WERI-Rb-1 (cell line): ENCODE measurements around the gene RASAL2.

ENCODE experiments used
- DNase-seq: peaks from one replicate; pipeline ENCODE4 v3.0.0-alpha.2; 2020
- H3K27ac ChIP-seq: fragments of 250-450 bp; sonication (Bioruptor Pico); 2 replicates; pipeline ENCODE4 v1.5.1; 2020; ENCODE audit warnings: mild to moderate bottlenecking, moderate library complexity
- H3K27me3 ChIP-seq: fragments of 250-450 bp; sonication (Bioruptor Pico); 2 replicates; pipeline ENCODE4 v1.5.1; 2021; ENCODE audit warnings: mild to moderate bottlenecking, low read depth, moderate library complexity; ENCODE audit not compliant: insufficient read depth, severe bottlenecking
- H3K36me3 ChIP-seq: fragments of 250-450 bp; sonication (Bioruptor Pico); 2 replicates; pipeline ENCODE4 v1.5.1; 2020; ENCODE audit warnings: mild to moderate bottlenecking, moderate library complexity
- H3K4me3 ChIP-seq: 2 replicates; pipeline ENCODE4 v1.5.1; 2011; ENCODE audit warnings: low read depth, mild to moderate bottlenecking, control low read depth, low read length
- H3K9me3 ChIP-seq: fragments of 250-450 bp; sonication (Bioruptor Pico); 2 replicates; pipeline ENCODE4 v1.5.1; 2021; ENCODE audit warnings: mild to moderate bottlenecking, moderate library complexity; ENCODE audit not compliant: severe bottlenecking
- TF ChIP-seq, protein P1 (sequence below): IDR thresholded peaks from 2 replicates; pipeline ENCODE4 v1.5.1; 2011; ENCODE audit warnings: low read depth, mild to moderate bottlenecking, control low read depth, inconsistent platforms, low read length

The RASAL2 gene

DNA sequence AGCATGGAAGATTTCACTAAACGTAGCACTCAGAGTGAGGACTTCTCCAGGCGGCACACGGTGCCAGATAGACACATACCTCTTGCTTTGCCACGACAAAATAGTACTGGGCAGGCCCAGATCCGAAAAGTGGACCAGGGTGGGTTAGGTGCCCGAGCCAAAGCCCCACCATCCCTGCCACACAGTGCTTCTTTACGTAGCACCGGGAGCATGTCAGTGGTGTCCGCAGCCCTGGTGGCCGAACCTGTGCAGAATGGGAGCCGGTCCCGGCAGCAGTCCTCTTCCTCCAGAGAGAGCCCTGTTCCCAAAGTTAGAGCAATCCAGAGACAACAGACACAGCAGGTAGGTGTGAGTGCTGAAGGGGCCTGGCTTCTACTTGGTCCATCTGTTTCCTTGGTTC, 364.3 kb downstream of the RASAL2 start:
- peaks cover 9% of the 10 kb centered on the region for H3K36me3 ChIP-seq
- no peak overlapping the region for H3K4me3 ChIP-seq
- H3K9me3 ChIP-seq, result no peaks in the 10 kb centered on the region
- DNase-seq, result no peak
- H3K27ac ChIP-seq, result no peak overlapping the region
- H3K27me3 ChIP-seq, result no peaks in the 10 kb centered on the region
- TF ChIP-seq, protein P1, sequence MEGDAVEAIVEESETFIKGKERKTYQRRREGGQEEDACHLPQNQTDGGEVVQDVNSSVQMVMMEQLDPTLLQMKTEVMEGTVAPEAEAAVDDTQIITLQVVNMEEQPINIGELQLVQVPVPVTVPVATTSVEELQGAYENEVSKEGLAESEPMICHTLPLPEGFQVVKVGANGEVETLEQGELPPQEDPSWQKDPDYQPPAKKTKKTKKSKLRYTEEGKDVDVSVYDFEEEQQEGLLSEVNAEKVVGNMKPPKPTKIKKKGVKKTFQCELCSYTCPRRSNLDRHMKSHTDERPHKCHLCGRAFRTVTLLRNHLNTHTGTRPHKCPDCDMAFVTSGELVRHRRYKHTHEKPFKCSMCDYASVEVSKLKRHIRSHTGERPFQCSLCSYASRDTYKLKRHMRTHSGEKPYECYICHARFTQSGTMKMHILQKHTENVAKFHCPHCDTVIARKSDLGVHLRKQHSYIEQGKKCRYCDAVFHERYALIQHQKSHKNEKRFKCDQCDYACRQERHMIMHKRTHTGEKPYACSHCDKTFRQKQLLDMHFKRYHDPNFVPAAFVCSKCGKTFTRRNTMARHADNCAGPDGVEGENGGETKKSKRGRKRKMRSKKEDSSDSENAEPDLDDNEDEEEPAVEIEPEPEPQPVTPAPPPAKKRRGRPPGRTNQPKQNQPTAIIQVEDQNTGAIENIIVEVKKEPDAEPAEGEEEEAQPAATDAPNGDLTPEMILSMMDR, result no peak

DNA sequence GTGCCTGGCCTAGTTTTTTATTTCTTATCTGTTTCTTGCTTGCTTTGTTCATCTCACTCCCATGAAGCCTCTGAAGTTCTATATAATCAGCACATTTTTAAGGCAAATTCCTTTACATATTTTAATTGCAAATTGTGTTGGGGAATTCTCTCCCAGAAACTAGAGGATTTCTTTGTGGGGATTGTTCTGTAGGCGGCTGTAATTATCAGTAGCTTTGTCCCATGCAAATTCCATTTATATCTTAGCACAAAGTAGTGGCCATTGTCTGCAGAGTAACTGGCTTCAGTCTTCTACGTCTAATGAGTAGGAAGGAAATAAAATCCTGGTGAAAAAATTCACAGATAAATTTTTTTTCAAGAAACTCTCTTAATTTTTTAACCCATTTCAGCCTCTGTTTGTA, 367.2 kb downstream of the RASAL2 start:
- DNase-seq, result no peak
- Histone ChIP-seq H3K36me3 (peaks cover 12% of the 10 kb centered on the region), H3K9me3 (no peaks in the 10 kb centered on the region), H3K27me3 (no peaks in the 10 kb centered on the region), H3K4me3 (no peak overlapping the region), H3K27ac (no peak overlapping the region)
- TF ChIP-seq, protein P1, result no peak

DNA sequence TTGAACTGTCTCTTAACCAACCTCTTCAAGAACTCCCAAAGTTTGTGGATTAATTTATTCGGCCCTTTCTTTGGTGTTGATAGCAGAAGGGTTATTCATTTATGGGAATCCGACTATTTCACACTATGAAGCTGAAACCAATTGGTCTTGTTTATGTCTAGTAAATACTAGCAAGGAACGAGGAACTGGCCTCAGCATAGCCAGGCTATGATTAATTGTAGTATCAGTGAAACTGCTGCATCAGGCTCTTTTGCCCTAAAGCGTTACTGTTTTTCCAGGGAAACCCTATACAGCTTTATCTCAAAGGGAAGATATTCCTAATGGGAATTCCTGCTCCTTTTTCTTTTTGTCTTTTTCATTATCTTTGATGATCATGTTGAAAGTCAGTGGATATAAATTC, 367.8 kb downstream of the RASAL2 start:
- Histone ChIP-seq H3K9me3 (no peaks in the 10 kb centered on the region), H3K27ac (no peak overlapping the region), H3K27me3 (no peaks in the 10 kb centered on the region), H3K36me3 (peaks cover 17% of the 10 kb centered on the region), H3K4me3 (no peak overlapping the region)
- TF ChIP-seq, protein P1, result no peak
- DNase-seq, result no peak

DNA sequence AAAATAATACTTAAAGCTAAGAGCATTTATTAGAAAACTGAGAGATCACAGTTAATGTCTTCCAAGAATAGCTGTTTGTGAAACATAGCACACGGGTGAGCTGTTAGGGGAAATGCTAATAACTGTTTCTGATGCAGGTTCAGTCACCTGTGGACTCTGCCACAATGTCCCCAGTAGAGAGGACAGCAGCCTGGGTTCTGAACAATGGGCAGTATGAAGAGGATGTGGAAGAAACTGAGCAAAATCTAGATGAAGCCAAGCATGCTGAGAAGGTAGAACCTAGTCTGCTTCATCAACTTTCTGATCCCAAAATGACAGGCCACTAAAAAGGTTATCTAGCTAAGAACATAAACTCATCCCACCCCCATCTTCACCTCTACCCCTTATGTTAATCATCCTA, 370.2 kb downstream of the RASAL2 start:
- no peak for DNase-seq
- H3K27ac ChIP-seq, result no peak overlapping the region
- H3K9me3 ChIP-seq, result no peaks in the 10 kb centered on the region
- no peak overlapping the region for H3K4me3 ChIP-seq
- no peaks in the 10 kb centered on the region for H3K27me3 ChIP-seq
- TF ChIP-seq, protein P1, result no peak
- H3K36me3 ChIP-seq, result peaks cover 22% of the 10 kb centered on the region

DNA sequence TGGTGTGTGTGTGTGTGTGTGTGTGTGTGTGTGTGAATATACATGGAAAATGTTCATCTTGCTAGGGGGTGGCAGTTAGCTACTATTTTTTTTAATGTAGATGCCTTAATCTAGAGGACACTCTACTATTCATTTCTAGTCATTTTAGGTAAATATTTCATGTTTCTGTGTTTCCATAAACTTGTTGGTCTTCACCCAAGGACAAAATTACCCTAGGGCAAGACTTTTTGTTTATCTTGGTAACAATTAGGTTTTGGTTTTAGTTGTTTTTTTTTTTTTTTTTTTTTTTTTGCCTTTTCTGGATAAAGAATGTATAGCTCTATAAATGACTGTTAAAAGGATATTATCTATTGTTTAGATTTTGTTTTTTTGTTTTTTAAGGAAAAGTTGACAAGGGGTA, 370.7 kb downstream of the RASAL2 start:
- no peaks in the 10 kb centered on the region for H3K9me3 ChIP-seq
- no peak overlapping the region for H3K27ac ChIP-seq
- no peak overlapping the region for H3K4me3 ChIP-seq
- peaks cover 22% of the 10 kb centered on the region for H3K36me3 ChIP-seq
- H3K27me3 ChIP-seq, result no peaks in the 10 kb centered on the region
- TF ChIP-seq, protein P1, result no peak
- no peak for DNase-seq

DNA sequence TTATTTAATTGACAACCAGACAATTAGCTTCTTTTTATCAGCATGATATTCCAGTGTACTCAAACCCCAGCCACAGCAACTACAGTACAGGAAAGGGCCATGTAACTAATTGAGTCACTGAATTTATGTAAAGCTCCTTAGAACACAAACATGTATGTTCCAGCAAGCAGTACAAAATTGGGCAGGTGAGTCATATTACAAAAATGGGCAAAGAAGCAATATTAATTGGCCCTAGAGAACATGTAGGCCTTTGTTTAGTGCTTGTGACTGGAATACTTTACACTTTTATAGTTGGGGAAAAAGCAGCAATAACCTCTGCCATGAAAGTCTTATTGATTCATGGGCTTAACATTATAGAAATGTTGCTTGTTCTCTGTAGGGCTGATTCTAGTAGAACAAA, 371.1 kb downstream of the RASAL2 start:
- no peak for DNase-seq
- peaks cover 22% of the 10 kb centered on the region for H3K36me3 ChIP-seq
- no peaks in the 10 kb centered on the region for H3K9me3 ChIP-seq
- no peak overlapping the region for H3K27ac ChIP-seq
- no peaks in the 10 kb centered on the region for H3K27me3 ChIP-seq
- TF ChIP-seq, protein P1, result no peak
- no peak overlapping the region for H3K4me3 ChIP-seq
